ENCODE data around the gene GRIK5. TPM values are rescaled to one million over a fixed set of nuclear protein-coding genes. Genes with fewer than 3 reads are reported as not detected.

Gene GRIK5
- total RNA-seq, 2 experiments from 2014 or later, result 1.6 to 1.7 TPM

GRCh38 chr19:41957838-41958366 is 112.1 kb downstream of the GRIK5 start:
- CTCF ChIA-PET, result interaction anchor here (1.0 to 3.7 kb wide), 12 partner anchors 11 to 165 kb away, joined by 3 to 14 read pairs (median 6); partner anchors contain the start of gene RPS19
- Mint-ChIP-seq H3K27me3 (no peaks in the 10 kb centered on the region), H3K4me3 (peak overlapping the region; percentile 81), H3K36me3 (ENCODE audit: low read depth) (no peaks in the 10 kb centered on the region), H3K27ac (peak overlapping the region; percentile 73), H3K4me1 (peaks cover 16% of the 10 kb centered on the region), H3K9me3 (ENCODE audit: low read depth) (no peaks in the 10 kb centered on the region)
- DNase-seq (peak; percentile 68), ATAC-seq (peak; percentile 42)
- intact Hi-C loops (cut with DNase I, micrococcal nuclease), result loop anchor here (1.0 to 5.0 kb wide), 7 partner anchors 74 to 1794 kb away; partner anchors contain the start of genes BCKDHA (in 1 of the 2), DEDD2 (in 1 of the 2), EXOSC5 (in 1 of the 2) and MEGF8 (in 1 of the 2)
- POLR2A ChIA-PET, result interaction anchor here (1.0 to 1.6 kb wide), 3 partner anchors 12 to 97 kb away, joined by 4 to 6 read pairs (median 4); partner anchors contain the start of gene RPS19

GRCh38 chr19:41957161-41957837 is 112.7 kb downstream of the GRIK5 start:
- ATAC-seq, result no peak
- Mint-ChIP-seq H3K4me1 (peaks cover 16% of the 10 kb centered on the region), H3K27me3 (no peaks in the 10 kb centered on the region), H3K36me3 (ENCODE audit: low read depth) (no peaks in the 10 kb centered on the region), H3K4me3 (peak overlapping the region; percentile 81), H3K9me3 (ENCODE audit: low read depth) (no peaks in the 10 kb centered on the region), H3K27ac (peak overlapping the region; percentile 73)
- CTCF ChIA-PET, result interaction anchor here (0.6 to 3.7 kb wide), 13 partner anchors 10 to 173 kb away, joined by 3 to 14 read pairs (median 5); partner anchors contain the start of gene RPS19
- intact Hi-C loops (cut with DNase I, micrococcal nuclease), result loop anchor here (5.0 kb wide), 3 partner anchors 75 to 1795 kb away; partner anchors contain the start of gene SMG9 (in 1 of the 2)
- no peak for DNase-seq
- POLR2A ChIA-PET, result interaction anchor here (0.6 to 1.0 kb wide), 3 partner anchors 82 to 87 kb away, joined by 3 to 5 read pairs (median 4); no protein-coding TSS in a partner anchor

GRCh38 chr19:41956621-41957020 is 113.4 kb downstream of the GRIK5 start:
- CTCF ChIA-PET, result interaction anchor here (0.6 to 3.7 kb wide), 8 partner anchors 10 to 172 kb away, joined by 3 to 14 read pairs (median 5); partner anchors contain the start of gene RPS19
- Mint-ChIP-seq H3K27me3 (no peaks in the 10 kb centered on the region), H3K9me3 (ENCODE audit: low read depth) (no peaks in the 10 kb centered on the region), H3K4me1 (peaks cover 18% of the 10 kb centered on the region), H3K27ac (no peak overlapping the region), H3K36me3 (ENCODE audit: low read depth) (no peaks in the 10 kb centered on the region), H3K4me3 (no peak overlapping the region)
- DNase-seq (no peak), ATAC-seq (no peak)
- POLR2A ChIA-PET, result interaction anchor here (0.6 to 1.0 kb wide), 2 partner anchors 81 to 84 kb away, joined by 3 to 5 read pairs; no protein-coding TSS in a partner anchor
- intact Hi-C loops (cut with DNase I, micrococcal nuclease), result loop anchor here (5.0 kb wide), 3 partner anchors 76 to 1796 kb away; partner anchors contain the start of gene SMG9 (in 1 of the 2)

- Mint-ChIP-seq H3K27me3 (no peaks in the 10 kb centered on the region), H3K4me3 (no peak overlapping the region), H3K36me3 (ENCODE audit: low read depth) (no peaks in the 10 kb centered on the region), H3K4me1 (peaks cover 22% of the 10 kb centered on the region), H3K9me3 (ENCODE audit: low read depth) (no peaks in the 10 kb centered on the region), H3K27ac (no peak overlapping the region)
- no peak for DNase-seq
- ChIA-PET CTCF (no interaction called here), POLR2A (no interaction called here)
- intact Hi-C loops (cut with DNase I, micrococcal nuclease), result loop anchor here (5.0 kb wide), 3 partner anchors 77 to 1797 kb away; partner anchors contain the start of gene SMG9 (in 1 of the 2)
- ATAC-seq, result no peak
Measured at GRCh38 chr19:41955521-41955920, 114.5 kb downstream of the GRIK5 start.

- ChIA-PET CTCF (interaction anchor here (0.6 to 2.8 kb wide), 8 partner anchors 14 to 159 kb away, joined by 3 to 40 read pairs (median 4); no protein-coding TSS in a partner anchor), POLR2A (no interaction called here)
- DNase-seq (peak; percentile 94), ATAC-seq (peak; percentile 90)
- H3K9me3 Mint-ChIP-seq (ENCODE audit: low read depth), result no peaks in the 10 kb centered on the region
- H3K27me3 Mint-ChIP-seq, result no peaks in the 10 kb centered on the region
- no peak overlapping the region for H3K4me3 Mint-ChIP-seq
- peaks cover 15% of the 10 kb centered on the region for H3K4me1 Mint-ChIP-seq
- peak overlapping the region; percentile 7 for H3K27ac Mint-ChIP-seq
- intact Hi-C loops (cut with DNase I, micrococcal nuclease), result loop anchor here (1.0 to 5.0 kb wide), 6 partner anchors 16 to 159 kb away; no protein-coding TSS in a partner anchor
- no peaks in the 10 kb centered on the region for H3K36me3 Mint-ChIP-seq (ENCODE audit: low read depth)
Measured at GRCh38 chr19:41951686-41952172, 118.3 kb downstream of the GRIK5 start.

Other genes starting within 250 kb of the GRIK5 start
- gene LYPD4, start 225.5 kb downstream of the GRIK5 start, total RNA-seq, result not detected
- not detected for gene DMRTC2, start 225.2 kb downstream of the GRIK5 start, total RNA-seq
- gene RPS19, start 210.0 kb downstream of the GRIK5 start, total RNA-seq, result 1,000 to 10,000 TPM; 2,342 to 3,204 TPM
- gene CD79A, start 192.9 kb downstream of the GRIK5 start, total RNA-seq, result 1 to 10 TPM; 4.0 to 4.1 TPM
- gene ARHGEF1, start 187.0 kb downstream of the GRIK5 start, total RNA-seq, result 100 to 1,000 TPM; 231 to 276 TPM
- gene ERFL, start 141.8 kb downstream of the GRIK5 start, total RNA-seq, result 1 to 10 TPM; 1.7 to 1.9 TPM
- gene RABAC1, start 110.9 kb downstream of the GRIK5 start, total RNA-seq, result 10 to 100 TPM; 35.3 to 49.7 TPM
- 1 to 10 TPM; 1.8 TPM for gene ATP1A3, start 76.0 kb downstream of the GRIK5 start, total RNA-seq
- gene ZNF574, start 6.0 kb upstream of the GRIK5 start, total RNA-seq, result 10 to 100 TPM; 10.7 to 14.8 TPM
- gene POU2F2, start 62.2 kb upstream of the GRIK5 start, total RNA-seq, result 10 to 100 TPM; 43.6 to 62.8 TPM
- 10 to 100 TPM; 25.9 to 27.3 TPM for gene DEDD2, start 147.5 kb upstream of the GRIK5 start, total RNA-seq
- gene ZNF526, start 150.1 kb upstream of the GRIK5 start, total RNA-seq, result 10 to 100 TPM; 11.9 to 15.2 TPM
- gene GSK3A, start 172.4 kb upstream of the GRIK5 start, total RNA-seq, result 10 to 100 TPM; 32.6 to 43.5 TPM
- gene ERF, start 184.9 kb upstream of the GRIK5 start, total RNA-seq, result 10 to 100 TPM; 65.5 to 66.4 TPM
- gene CIC, start 199.0 kb upstream of the GRIK5 start, total RNA-seq, result 10 to 100 TPM; 62.8 to 66.3 TPM
- 1 to 10 TPM in 1 of 2 experiments, under 1 TPM in 1; 0.63 to 1.0 TPM for gene PRR19, start 231.9 kb upstream of the GRIK5 start, total RNA-seq
- 10 to 100 TPM; 43.4 to 53.9 TPM for gene PAFAH1B3, start 232.4 kb upstream of the GRIK5 start, total RNA-seq
- gene TMEM145, start 243.1 kb upstream of the GRIK5 start, total RNA-seq, result under 1 TPM; 0.53 to 0.69 TPM

All from activated CD4-positive, alpha-beta T cell treated with anti-CD3 and anti-CD28 coated beads for 36 hours (primary cell).